ENCODE data around the gene FGF19. TPM values are rescaled to one million over a fixed set of nuclear protein-coding genes. Genes with fewer than 3 reads are reported as not detected.

Gene FGF19
- total RNA-seq, 6 experiments from 2014 or later, result 0.18 TPM; not detected in 5

- no peak for TF ChIP-seq CTCF (IDR thresholded peaks at IDR 0.05)
- no peak for TF ChIP-seq POLR2A (IDR thresholded peaks at IDR 0.05)
- Histone ChIP-seq H3K9me3 (no peaks in the 10 kb centered on the region), H3K4me3 (no peak overlapping the region), H3K36me3 (no peaks in the 10 kb centered on the region), H3K27ac (no peak overlapping the region), H3K4me1 (no peaks in the 10 kb centered on the region), H3K27me3 (no peaks in the 10 kb centered on the region)
- ATAC-seq (no peak), DNase-seq (no peak)
- intact Hi-C loops (cut with DNase I), result no loop called here
- 92% methylated on average over 10 of the region's 11 CpGs for WGBS (ENCODE audit: insufficient coverage, low coverage, low lambda C conversion rate, missing lambda C conversion rate)
These were observed 38.2 kb downstream of the FGF19 start for GRCh38 chr11:69665669-69666068.

GRCh38 chr11:69664901-69665300 is 38.9 kb downstream of the FGF19 start:
- ATAC-seq, result no peak
- Histone ChIP-seq H3K4me3 (no peak overlapping the region), H3K4me1 (no peaks in the 10 kb centered on the region), H3K27ac (no peak overlapping the region), H3K9me3 (no peaks in the 10 kb centered on the region), H3K27me3 (no peaks in the 10 kb centered on the region), H3K36me3 (no peaks in the 10 kb centered on the region)
- no peak for TF ChIP-seq CTCF (IDR thresholded peaks at IDR 0.05)
- TF ChIP-seq POLR2A (IDR thresholded peaks at IDR 0.05), result no peak
- WGBS (ENCODE audit: insufficient coverage, low coverage, low lambda C conversion rate, missing lambda C conversion rate), result 82% methylated on average over 6 of the region's 8 CpGs
- peak in 2 of 3 donors; percentile 24 for DNase-seq
- intact Hi-C loops (cut with DNase I), result no loop called here

- DNase-seq (peak in 2 of 3 donors; percentile 24 to 33), ATAC-seq (no peak)
- no peaks in the 10 kb centered on the region for H3K4me1 ChIP-seq
- no peaks in the 10 kb centered on the region for H3K9me3 ChIP-seq
- no peak overlapping the region for H3K4me3 ChIP-seq
- no peak overlapping the region for H3K27ac ChIP-seq
- TF ChIP-seq CTCF (IDR thresholded peaks at IDR 0.05) (no peak), POLR2A (IDR thresholded peaks at IDR 0.05) (no peak)
- WGBS (ENCODE audit: insufficient coverage, low coverage, low lambda C conversion rate, missing lambda C conversion rate), result 88% methylated on average over 6 of the region's 17 CpGs
- intact Hi-C loops (cut with DNase I), result no loop called here
- no peaks in the 10 kb centered on the region for H3K27me3 ChIP-seq
- no peaks in the 10 kb centered on the region for H3K36me3 ChIP-seq
These were observed 39.6 kb downstream of the FGF19 start for GRCh38 chr11:69664103-69664775.

GRCh38 chr11:69663326-69663725 is 40.5 kb downstream of the FGF19 start:
- no peak overlapping the region for H3K4me3 ChIP-seq
- intact Hi-C loops (cut with DNase I), result no loop called here
- H3K36me3 ChIP-seq, result no peaks in the 10 kb centered on the region
- WGBS (ENCODE audit: insufficient coverage, low coverage, low lambda C conversion rate, missing lambda C conversion rate), result 97% methylated on average over 6 of the region's 6 CpGs
- DNase-seq (peak in 1 of 3 donors; percentile 1), ATAC-seq (no peak)
- no peak overlapping the region for H3K27ac ChIP-seq
- no peaks in the 10 kb centered on the region for H3K4me1 ChIP-seq
- H3K9me3 ChIP-seq, result no peaks in the 10 kb centered on the region
- no peak for TF ChIP-seq POLR2A (IDR thresholded peaks at IDR 0.05)
- TF ChIP-seq CTCF (IDR thresholded peaks at IDR 0.05), result no peak
- no peaks in the 10 kb centered on the region for H3K27me3 ChIP-seq

All from right lobe of liver (tissue), 6 donors.